Heart left ventricle (tissue), 13 donors: ENCODE measurements around the gene IMMP2L.

Experiments used
- POLR2A ChIP-seq, 2 donors: fragments of 450-650 bp; IDR thresholded peaks; one replicate each; pipeline ENCODE4 v1.6.1; 2017; ENCODE audit warnings: antibody characterized with exemption in 2 of 2, mild to moderate bottlenecking in 2 of 2, moderate library complexity in 2 of 2
- TF ChIP-seq, protein P1 (sequence below), 12 donors: fragments of 200-600 bp; sonication (generic) in 4 of 12; IDR thresholded peaks; one replicate each; pipeline versions ENCODE4 v1.5.0 to v1.8.0; 2018 to 2022; ENCODE audit warnings: antibody characterized with exemption in 12 of 12, mild to moderate bottlenecking in 5 of 12
- donor health status: ischemic (EF 13 %, LVEDD 7.1; RV severe dilation, severe dysfunction).
- donor health status: DM: no; HTN: yes; CAD: no.
- donor health status: DM: no; HTN: no; CAD: no.
- donor health status: ischemic (EF 25% LVEDD 6.9; RV normal size, moderate dysfunction).
- donor health status: ischemic (EF 25% LVEDD 5.7; RV mildly dilated, moderate dysfunction).
- donor health status: ischemic (EF 35%, LVEDD 5.7; RV mildly dilated, moderate dysfunction).
- donor health status: nonischemic (EF 11% LVEDD 7.7; RV severe dilation, severe dysfunction).
- donor health status: DM: yes; HTN: yes; CAD: no.
- donor health status: PGD.
- donor health status: ischemic (EF 29% LVEDD 5.4; RV normal size, mild dysfunction).
- donor health status: nonischemic (EF 23%, LVEDD 6.1; RV moderate dilation, normal function).

DNA sequence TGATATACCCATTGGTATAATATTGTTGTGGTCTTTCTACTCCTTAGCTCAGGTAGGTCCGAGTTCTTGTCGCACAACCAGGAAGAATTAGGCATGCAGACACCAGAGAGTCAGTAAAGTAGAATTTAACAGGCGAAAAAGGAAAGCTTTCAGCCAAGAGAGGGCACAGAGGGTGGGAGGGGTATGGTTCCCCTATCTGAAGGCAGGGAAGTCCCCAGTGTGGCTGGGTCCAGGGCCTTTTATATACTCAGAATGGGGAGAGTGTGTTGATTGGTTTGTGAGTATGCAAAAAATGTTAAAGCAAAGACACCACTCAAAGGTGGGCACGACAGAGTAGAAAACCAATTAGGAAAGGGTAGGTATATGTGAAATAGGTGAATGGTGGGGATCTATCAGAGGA lies 53.9 kb downstream of the IMMP2L start:
- no peak for TF ChIP-seq POLR2A (IDR thresholded peaks at IDR 0.05)
- TF ChIP-seq, protein P1, sequence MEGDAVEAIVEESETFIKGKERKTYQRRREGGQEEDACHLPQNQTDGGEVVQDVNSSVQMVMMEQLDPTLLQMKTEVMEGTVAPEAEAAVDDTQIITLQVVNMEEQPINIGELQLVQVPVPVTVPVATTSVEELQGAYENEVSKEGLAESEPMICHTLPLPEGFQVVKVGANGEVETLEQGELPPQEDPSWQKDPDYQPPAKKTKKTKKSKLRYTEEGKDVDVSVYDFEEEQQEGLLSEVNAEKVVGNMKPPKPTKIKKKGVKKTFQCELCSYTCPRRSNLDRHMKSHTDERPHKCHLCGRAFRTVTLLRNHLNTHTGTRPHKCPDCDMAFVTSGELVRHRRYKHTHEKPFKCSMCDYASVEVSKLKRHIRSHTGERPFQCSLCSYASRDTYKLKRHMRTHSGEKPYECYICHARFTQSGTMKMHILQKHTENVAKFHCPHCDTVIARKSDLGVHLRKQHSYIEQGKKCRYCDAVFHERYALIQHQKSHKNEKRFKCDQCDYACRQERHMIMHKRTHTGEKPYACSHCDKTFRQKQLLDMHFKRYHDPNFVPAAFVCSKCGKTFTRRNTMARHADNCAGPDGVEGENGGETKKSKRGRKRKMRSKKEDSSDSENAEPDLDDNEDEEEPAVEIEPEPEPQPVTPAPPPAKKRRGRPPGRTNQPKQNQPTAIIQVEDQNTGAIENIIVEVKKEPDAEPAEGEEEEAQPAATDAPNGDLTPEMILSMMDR (IDR thresholded peaks at IDR 0.05): no peak
